IMR-90 (cell line): ENCODE data around the gene TMEM184C. TPM values are rescaled to one million over a fixed set of nuclear protein-coding genes. Genes with fewer than 3 reads are reported as not detected.

Experiments
- ATAC-seq: fragments of 200-7000 bp; cut with Tn5 transposase; 2 replicates; pipeline ENCODE4 v1.9.1; 2020; ENCODE audit warnings: low read depth, mild to moderate bottlenecking, moderate library complexity
- BruUV-seq: library from RNA; stranded (reverse); fragments of 400-500 nt; replicated peaks from 2 replicates; lab custom pipeline; 2021; lab: Mats Ljungman, UMichigan
- CTCF ChIA-PET: fragments of 300-600 bp; formaldehyde crosslinking; extraction: SDS; loops from one replicate; lab custom pipeline; 2021; ENCODE audit warnings: antibody characterized with exemption; lab: Yijun Ruan, JAX
- POLR2A ChIA-PET: fragments of 300-600 bp; sonication (Branson Sonifier 250); formaldehyde crosslinking; loops from one replicate; lab custom pipeline; 2022; ENCODE audit warnings: antibody characterized with exemption; ENCODE audit not compliant: unreplicated experiment; lab: Charles Lee
- DNase-seq: peaks from one replicate; pipeline ENCODE4 v3.0.0; 2013
- H2AFZ ChIP-seq: replicated peaks from 2 replicates; pipeline ENCODE3; 2013; ENCODE audit warnings: low read length, mild to moderate bottlenecking; ENCODE audit not compliant: poor library complexity
- H2AK5ac ChIP-seq: 2 replicates; pipeline ENCODE4 v1.6.1; 2013; ENCODE audit warnings: low read depth, low read length, inconsistent platforms
- H2AK9ac ChIP-seq: replicated peaks from 2 replicates; pipeline ENCODE3; 2013; ENCODE audit warnings: mild to moderate bottlenecking, low read depth, low read length, moderate library complexity; ENCODE audit not compliant: poor library complexity
- H2BK120ac ChIP-seq: 2 replicates; pipeline ENCODE4 v1.6.1; 2013; ENCODE audit warnings: low read depth, low read length, inconsistent platforms
- H2BK15ac ChIP-seq: 3 replicates; pipeline ENCODE4 v1.6.1; 2013; ENCODE audit warnings: low read depth, low read length, inconsistent platforms
- H2BK20ac ChIP-seq: 2 replicates; pipeline ENCODE4 v1.6.1; 2013; ENCODE audit warnings: low read depth, mild to moderate bottlenecking, inconsistent platforms, low read length, moderate library complexity
- H2BK5ac ChIP-seq: 2 replicates; pipeline ENCODE4 v1.6.1; 2013; ENCODE audit warnings: mild to moderate bottlenecking, low read depth, low read length, inconsistent platforms; ENCODE audit not compliant: poor library complexity, severe bottlenecking
- H3K14ac ChIP-seq: replicated peaks from 2 replicates; pipeline ENCODE4 v1.6.1; 2013; ENCODE audit warnings: low read depth, low read length, inconsistent platforms
- H3K18ac ChIP-seq: 2 replicates; pipeline ENCODE4 v1.6.1; 2013; ENCODE audit warnings: low read depth, low read length, control low read depth
- H3K23ac ChIP-seq: 2 replicates; pipeline ENCODE4 v1.6.1; 2013; ENCODE audit warnings: low read depth, low read length, inconsistent platforms
- H3K27ac ChIP-seq: 2 replicates; pipeline ENCODE4 v1.5.1; 2013; ENCODE audit warnings: mild to moderate bottlenecking, control low read depth, low read length; ENCODE audit not compliant: insufficient read depth
- H3K27me3 ChIP-seq: 2 replicates; pipeline ENCODE4 v1.6.1; 2013; ENCODE audit warnings: low read length; ENCODE audit not compliant: control insufficient read depth, insufficient read depth
- H3K36me3 ChIP-seq: 2 replicates; pipeline ENCODE4 v1.6.1; 2013; ENCODE audit warnings: low read length, mixed read lengths; ENCODE audit not compliant: control insufficient read depth, insufficient read depth
- H3K4ac ChIP-seq: 2 replicates; pipeline ENCODE4 v1.6.1; 2013; ENCODE audit warnings: low read depth, low read length, inconsistent platforms
- H3K4me1 ChIP-seq: 2 replicates; pipeline ENCODE4 v1.6.1; 2013; ENCODE audit warnings: low read length, mixed read lengths; ENCODE audit not compliant: control insufficient read depth, insufficient read depth
- H3K4me2 ChIP-seq: 2 replicates; pipeline ENCODE4 v1.6.1; 2013; ENCODE audit warnings: low read depth, mild to moderate bottlenecking, control low read depth, low read length, moderate library complexity
- H3K4me3 ChIP-seq: 2 replicates; pipeline ENCODE4 v1.5.1; 2013; ENCODE audit warnings: low read depth, mild to moderate bottlenecking, control low read depth, low read length, moderate library complexity; ENCODE audit not compliant: insufficient read depth
- H3K56ac ChIP-seq: 2 replicates; pipeline ENCODE4 v1.6.1; 2013; ENCODE audit warnings: low read length, inconsistent platforms; ENCODE audit not compliant: insufficient read depth; ENCODE audit errors: extremely low read depth
- H3K79me1 ChIP-seq, 2 experiments: 2 replicates each; pipeline ENCODE4 v1.6.1; 2013; ENCODE audit warnings: low read length in 2 of 2, inconsistent platforms in 1 of 2, low read depth in 1 of 2
- H3K9ac ChIP-seq: 2 replicates; pipeline ENCODE4 v1.6.1; 2013; ENCODE audit warnings: low read depth, low read length, control low read depth
- H3K9me1 ChIP-seq: 2 replicates; pipeline ENCODE4 v1.6.1; 2013; ENCODE audit warnings: low read length, inconsistent platforms; ENCODE audit not compliant: insufficient read depth
- H3K9me3 ChIP-seq: 2 replicates; pipeline ENCODE4 v1.6.1; 2013; ENCODE audit warnings: low read length; ENCODE audit not compliant: control insufficient read depth, insufficient read depth
- H4K20me1 ChIP-seq: 2 replicates; pipeline ENCODE4 v1.6.1; 2013; ENCODE audit warnings: low read length, inconsistent platforms; ENCODE audit not compliant: insufficient read depth
- H4K5ac ChIP-seq: 2 replicates; pipeline ENCODE4 v1.6.1; 2013; ENCODE audit warnings: mild to moderate bottlenecking, low read depth, low read length, control low read depth
- H4K8ac ChIP-seq, 2 experiments: 2 replicates each; pipeline ENCODE4 v1.6.1; 2013; ENCODE audit warnings: low read depth in 2 of 2, low read length in 2 of 2, control low read depth in 1 of 2, inconsistent platforms in 1 of 2
- H4K91ac ChIP-seq: 2 replicates; pipeline ENCODE4 v1.6.1; 2013; ENCODE audit warnings: low read depth, low read length, inconsistent platforms; ENCODE audit not compliant: insufficient read depth
- CEBPB ChIP-seq: IDR thresholded peaks from 2 replicates; pipeline ENCODE4 v1.6.1; 2012; ENCODE audit warnings: low read depth, low read length, improper control_type of control experiment
- MAFK ChIP-seq: IDR thresholded peaks from 2 replicates; pipeline ENCODE4 v1.6.1; 2012; ENCODE audit warnings: low read depth, low read length, improper control_type of control experiment
- WGBS, 2 experiments: methylation state at CpG; one replicate each; pipeline versions ENCODE4 v1.1.5 to v1.1.7; 2013; ENCODE audit warnings: missing lambda C conversion rate in 2 of 2; ENCODE audit not compliant: insufficient read length in 1 of 2; ENCODE audit errors: extremely low coverage in 2 of 2; 5-methylcytosine and 5-hydroxymethylcytosine counted together
- dilution Hi-C: fragments of 300-500 bp; cut with HindIII; formaldehyde crosslinking; loops from one replicate; pipeline ENCODE4 v1.14.3; 2018; ENCODE audit warnings: low sequenced_read_pairs; ENCODE audit not compliant: unreplicated experiment
- in situ Hi-C: fragments of 300-500 bp; cut with MboI; formaldehyde crosslinking; loops from 3 replicates; pipeline ENCODE4 v1.14.3; 2019; ENCODE audit warnings: low sequenced_read_pairs, inconsistent platforms, mixed read lengths
- intact Hi-C: fragments of 100-400 bp; cut with micrococcal nuclease; formaldehyde crosslinking; loops from 2 replicates; pipeline ENCODE4 v1.10.0; 2022
- polyA plus RNA-seq, 3 experiments: library from polyadenylated mRNA; depleted of rRNA; stranded (reverse); fragments of >200 nt; gene quantifications; 2 replicates each; pipeline ENCODE4 v1.2.3, GENCODE V29; 2012; ENCODE audit warnings: low replicate concordance in 1 of 3
- total RNA-seq: library from RNA; depleted of rRNA; stranded (reverse); fragments of >200 nt; gene quantifications from 2 replicates; pipeline ENCODE4 v1.2.3, GENCODE V29; 2012

The TMEM184C gene
- total and polyA plus RNA-seq, 2 of the 4 experiments (the other 2 are of a cell fraction), result 17.4 to 67.6 TPM

DNA sequence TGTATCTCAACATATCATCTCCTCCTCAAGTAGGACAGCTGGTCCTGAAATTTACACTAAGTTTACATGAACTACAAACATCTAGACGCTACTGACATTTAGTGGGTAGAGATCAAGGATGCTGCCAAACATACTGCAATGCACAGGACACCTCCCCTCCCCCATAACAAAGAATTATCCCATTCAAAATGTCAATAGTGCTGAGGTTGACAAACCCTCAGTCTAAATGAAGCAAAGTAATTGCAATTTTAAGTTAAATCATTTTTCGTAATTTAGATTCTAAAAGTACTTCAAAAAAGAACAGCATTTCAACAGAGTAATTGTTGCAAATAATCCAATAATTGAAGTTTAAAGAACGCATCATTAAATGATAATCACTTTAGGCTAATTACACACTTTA is 65.6 kb downstream of the TMEM184C start:
- POLR2A ChIA-PET, result no interaction called here
- no peak for ATAC-seq

More for the DNA sequence above, 65.6 kb downstream of the TMEM184C start:
- Histone ChIP-seq H2BK120ac (no peak overlapping the region), H3K27ac (no peak overlapping the region; the same call in 1 of the 2 replicates), H3K79me1 (peaks cover 6 to 50% of the 10 kb centered on the region in 2 experiments), H3K9me1 (peaks cover 4% of the 10 kb centered on the region), H3K14ac (peak overlapping the region; percentile 37; the same call in 1 of the 2 replicates), H2BK15ac (no peak overlapping the region), H3K4ac (no peak overlapping the region), H4K5ac (no peak overlapping the region), H3K23ac (peak overlapping the region; percentile 72; the same call in 1 of the 2 replicates), H4K8ac (no peak overlapping the region; a peak in 1 of 4 replicates), H2BK20ac (0 out of 2 replicates have a peak overlapping the region, but pooled peaks have one; percentile 9), H4K91ac (no peak overlapping the region), H3K4me3 (peak overlapping the region; percentile 82), H3K56ac (no peak overlapping the region), H2AK5ac (no peak overlapping the region), H2AK9ac (no peak overlapping the region), H3K4me1 (peaks cover 5% of the 10 kb centered on the region), H3K4me2 (peak overlapping the region; percentile 96), H3K9ac (peak overlapping the region; percentile 91; the same call in 1 of the 2 replicates), H3K27me3 (no peaks in the 10 kb centered on the region), H2BK5ac (no peak overlapping the region), H3K9me3 (no peaks in the 10 kb centered on the region), H3K18ac (no peak overlapping the region), H4K20me1 (no peaks in the 10 kb centered on the region), H3K36me3 (peaks cover 9% of the 10 kb centered on the region), H2AFZ (no peak overlapping the region)
- CTCF ChIA-PET, result no interaction called here
- no TSS peak for BruUV-seq
- in situ Hi-C loops, result no loop called here
- intact Hi-C loops, result loop anchor here (5.0 kb wide), 1 partner anchor 50 kb away; the partner anchor contains the start of gene ARHGAP10
- TF ChIP-seq CEBPB (no peak), MAFK (peak; percentile 68)
- peak; percentile 56 for DNase-seq
- WGBS, 2 experiments, result no CpG with 5 or more reads among the region's 3 CpGs
- dilution Hi-C loops, result no loop called here
